ENCODE results near the gene GUCD1. TPM values are rescaled to one million over a fixed set of nuclear protein-coding genes. Genes with fewer than 3 reads are reported as not detected.

The GUCD1 gene
- total and polyA plus RNA-seq, 9 of the 15 experiments (the other 6 are each of a cell fraction or from before 2014, with no cell fraction given) = 31.5 to 67.8 (median 50.3) TPM

DNA sequence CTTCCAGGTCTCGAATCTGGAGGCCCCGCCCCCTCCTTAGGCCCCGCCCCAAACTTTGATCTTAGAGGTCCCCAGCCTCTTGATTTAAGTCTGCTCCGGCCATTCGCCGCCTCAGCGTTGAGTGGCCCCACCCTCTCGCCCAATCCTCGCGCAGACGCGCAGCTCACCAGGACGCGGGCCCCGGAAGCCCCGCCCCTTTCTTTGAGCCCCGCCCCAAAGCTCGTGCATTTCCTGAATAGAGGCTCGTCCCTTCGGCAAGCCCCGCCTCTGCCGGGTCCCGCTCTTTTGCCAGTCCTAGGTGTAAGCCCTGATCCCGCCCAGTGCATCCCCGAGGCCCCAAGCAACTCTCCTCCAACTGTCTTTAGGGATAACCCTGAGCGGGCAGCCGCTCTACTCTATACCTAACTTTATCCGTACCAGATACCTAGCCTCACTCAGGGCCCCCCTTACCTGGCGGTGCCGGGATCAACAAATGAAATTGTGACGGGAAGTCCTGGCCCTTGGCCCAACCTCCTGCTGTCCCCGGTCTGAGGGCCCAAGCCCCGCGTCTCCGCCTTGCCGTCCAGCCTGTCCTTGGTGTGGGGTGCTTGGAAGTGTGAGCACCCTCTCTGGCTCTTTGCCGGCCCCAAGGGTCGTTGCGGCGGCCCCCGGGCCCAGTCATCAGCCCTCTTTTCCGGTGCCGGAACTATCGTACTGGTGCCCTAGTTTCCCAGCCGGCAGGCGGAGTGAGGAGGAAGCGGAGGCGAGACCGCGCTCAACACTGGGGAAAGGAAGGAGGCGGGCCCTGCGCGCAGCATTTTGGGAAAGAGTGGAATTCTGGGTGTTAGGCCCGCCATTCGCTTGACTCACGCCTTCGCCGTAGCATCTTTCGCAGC lies 464 bp upstream of the GUCD1 start, which contains the start of gene SNRPD3 (continued):
- TF ChIP-seq, protein P1, sequence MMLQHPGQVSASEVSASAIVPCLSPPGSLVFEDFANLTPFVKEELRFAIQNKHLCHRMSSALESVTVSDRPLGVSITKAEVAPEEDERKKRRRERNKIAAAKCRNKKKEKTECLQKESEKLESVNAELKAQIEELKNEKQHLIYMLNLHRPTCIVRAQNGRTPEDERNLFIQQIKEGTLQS (IDR thresholded peaks at IDR 0.05) = 0 out of 2 replicates have a peak, but pooled peaks have one; percentile 43
- TF ChIP-seq, protein P1 (CRISPR knock-in tag; conservative IDR thresholded peaks at IDR 0.05) = no peak
- TF ChIP-seq RBFOX2 (IDR thresholded peaks at IDR 0.05; ENCODE audit: low read depth, low read length) = peak; percentile 93
- no peak for TF ChIP-seq ZNF311 (CRISPR knock-in tag; IDR thresholded peaks at IDR 0.05)
- TF ChIP-seq CBFB (CRISPR knock-in tag; IDR thresholded peaks at IDR 0.05) = no peak
- TF ChIP-seq, protein P2, sequence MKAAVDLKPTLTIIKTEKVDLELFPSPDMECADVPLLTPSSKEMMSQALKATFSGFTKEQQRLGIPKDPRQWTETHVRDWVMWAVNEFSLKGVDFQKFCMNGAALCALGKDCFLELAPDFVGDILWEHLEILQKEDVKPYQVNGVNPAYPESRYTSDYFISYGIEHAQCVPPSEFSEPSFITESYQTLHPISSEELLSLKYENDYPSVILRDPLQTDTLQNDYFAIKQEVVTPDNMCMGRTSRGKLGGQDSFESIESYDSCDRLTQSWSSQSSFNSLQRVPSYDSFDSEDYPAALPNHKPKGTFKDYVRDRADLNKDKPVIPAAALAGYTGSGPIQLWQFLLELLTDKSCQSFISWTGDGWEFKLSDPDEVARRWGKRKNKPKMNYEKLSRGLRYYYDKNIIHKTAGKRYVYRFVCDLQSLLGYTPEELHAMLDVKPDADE (conservative IDR thresholded peaks at IDR 0.05; ENCODE audit: control insufficient read depth, low read depth, low read length) = 0 out of 2 replicates have a peak, but pooled peaks have one; percentile 34
- TF ChIP-seq MAFF (IDR thresholded peaks at IDR 0.05; ENCODE audit: low read length) = no peak
- no peak for TF ChIP-seq PTTG1 (tag; IDR thresholded peaks at IDR 0.05; ENCODE audit: low read depth)
- no peak for TF ChIP-seq NELFE (IDR thresholded peaks at IDR 0.05; ENCODE audit: insufficient read depth, insufficient read length)
- TF ChIP-seq, protein P3, sequence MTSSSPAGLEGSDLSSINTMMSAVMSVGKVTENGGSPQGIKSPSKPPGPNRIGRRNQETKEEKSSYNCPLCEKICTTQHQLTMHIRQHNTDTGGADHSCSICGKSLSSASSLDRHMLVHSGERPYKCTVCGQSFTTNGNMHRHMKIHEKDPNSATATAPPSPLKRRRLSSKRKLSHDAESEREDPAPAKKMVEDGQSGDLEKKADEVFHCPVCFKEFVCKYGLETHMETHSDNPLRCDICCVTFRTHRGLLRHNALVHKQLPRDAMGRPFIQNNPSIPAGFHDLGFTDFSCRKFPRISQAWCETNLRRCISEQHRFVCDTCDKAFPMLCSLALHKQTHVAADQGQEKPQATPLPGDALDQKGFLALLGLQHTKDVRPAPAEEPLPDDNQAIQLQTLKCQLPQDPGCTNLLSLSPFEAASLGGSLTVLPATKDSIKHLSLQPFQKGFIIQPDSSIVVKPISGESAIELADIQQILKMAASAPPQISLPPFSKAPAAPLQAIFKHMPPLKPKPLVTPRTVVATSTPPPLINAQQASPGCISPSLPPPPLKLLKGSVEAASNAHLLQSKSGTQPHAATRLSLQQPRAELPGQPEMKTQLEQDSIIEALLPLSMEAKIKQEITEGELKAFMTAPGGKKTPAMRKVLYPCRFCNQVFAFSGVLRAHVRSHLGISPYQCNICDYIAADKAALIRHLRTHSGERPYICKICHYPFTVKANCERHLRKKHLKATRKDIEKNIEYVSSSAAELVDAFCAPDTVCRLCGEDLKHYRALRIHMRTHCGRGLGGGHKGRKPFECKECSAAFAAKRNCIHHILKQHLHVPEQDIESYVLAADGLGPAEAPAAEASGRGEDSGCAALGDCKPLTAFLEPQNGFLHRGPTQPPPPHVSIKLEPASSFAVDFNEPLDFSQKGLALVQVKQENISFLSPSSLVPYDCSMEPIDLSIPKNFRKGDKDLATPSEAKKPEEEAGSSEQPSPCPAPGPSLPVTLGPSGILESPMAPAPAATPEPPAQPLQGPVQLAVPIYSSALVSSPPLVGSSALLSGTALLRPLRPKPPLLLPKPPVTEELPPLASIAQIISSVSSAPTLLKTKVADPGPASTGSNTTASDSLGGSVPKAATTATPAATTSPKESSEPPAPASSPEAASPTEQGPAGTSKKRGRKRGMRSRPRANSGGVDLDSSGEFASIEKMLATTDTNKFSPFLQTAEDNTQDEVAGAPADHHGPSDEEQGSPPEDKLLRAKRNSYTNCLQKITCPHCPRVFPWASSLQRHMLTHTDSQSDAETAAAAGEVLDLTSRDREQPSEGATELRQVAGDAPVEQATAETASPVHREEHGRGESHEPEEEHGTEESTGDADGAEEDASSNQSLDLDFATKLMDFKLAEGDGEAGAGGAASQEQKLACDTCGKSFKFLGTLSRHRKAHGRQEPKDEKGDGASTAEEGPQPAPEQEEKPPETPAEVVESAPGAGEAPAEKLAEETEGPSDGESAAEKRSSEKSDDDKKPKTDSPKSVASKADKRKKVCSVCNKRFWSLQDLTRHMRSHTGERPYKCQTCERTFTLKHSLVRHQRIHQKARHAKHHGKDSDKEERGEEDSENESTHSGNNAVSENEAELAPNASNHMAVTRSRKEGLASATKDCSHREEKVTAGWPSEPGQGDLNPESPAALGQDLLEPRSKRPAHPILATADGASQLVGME (CRISPR knock-in tag; IDR thresholded peaks at IDR 0.05) = no peak
- TF ChIP-seq, protein P4, sequence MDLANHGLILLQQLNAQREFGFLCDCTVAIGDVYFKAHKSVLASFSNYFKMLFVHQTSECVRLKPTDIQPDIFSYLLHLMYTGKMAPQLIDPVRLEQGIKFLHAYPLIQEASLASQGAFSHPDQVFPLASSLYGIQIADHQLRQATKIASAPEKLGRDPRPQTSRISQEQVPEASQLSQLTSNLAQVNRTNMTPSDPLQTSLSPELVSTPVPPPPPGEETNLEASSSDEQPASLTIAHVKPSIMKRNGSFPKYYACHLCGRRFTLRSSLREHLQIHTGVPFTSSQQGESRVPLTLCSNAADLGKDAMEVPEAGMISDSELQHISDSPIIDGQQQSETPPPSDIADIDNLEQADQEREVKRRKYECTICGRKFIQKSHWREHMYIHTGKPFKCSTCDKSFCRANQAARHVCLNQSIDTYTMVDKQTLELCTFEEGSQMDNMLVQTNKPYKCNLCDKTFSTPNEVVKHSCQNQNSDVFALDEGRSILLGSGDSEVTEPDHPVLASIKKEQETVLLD (IDR thresholded peaks at IDR 0.05) = peak; percentile 54; the same call in 1 of the 2 replicates
- TF ChIP-seq, protein P5, sequence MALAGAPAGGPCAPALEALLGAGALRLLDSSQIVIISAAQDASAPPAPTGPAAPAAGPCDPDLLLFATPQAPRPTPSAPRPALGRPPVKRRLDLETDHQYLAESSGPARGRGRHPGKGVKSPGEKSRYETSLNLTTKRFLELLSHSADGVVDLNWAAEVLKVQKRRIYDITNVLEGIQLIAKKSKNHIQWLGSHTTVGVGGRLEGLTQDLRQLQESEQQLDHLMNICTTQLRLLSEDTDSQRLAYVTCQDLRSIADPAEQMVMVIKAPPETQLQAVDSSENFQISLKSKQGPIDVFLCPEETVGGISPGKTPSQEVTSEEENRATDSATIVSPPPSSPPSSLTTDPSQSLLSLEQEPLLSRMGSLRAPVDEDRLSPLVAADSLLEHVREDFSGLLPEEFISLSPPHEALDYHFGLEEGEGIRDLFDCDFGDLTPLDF (CRISPR knock-in tag; IDR thresholded peaks at IDR 0.05) = no peak
- TF ChIP-seq GATAD2B (IDR thresholded peaks at IDR 0.05; ENCODE audit: borderline replicate concordance) = no peak
- TF ChIP-seq CCAR2 (IDR thresholded peaks at IDR 0.05; ENCODE audit: low read depth, low read length) = no peak
